ENCODE results near the gene TRPV6. TPM values are rescaled to one million over a fixed set of nuclear protein-coding genes. Genes with fewer than 3 reads are reported as not detected.
A peak's percentile ranks its signal among the peaks of the same experiment; 100 is the strongest.

The TRPV6 gene
- total RNA-seq, 1 donor from 2014 or later: 7.6 TPM

- no peak for DNase-seq (ENCODE audit: low read depth)
- H3K27me3 ChIP-seq (ENCODE audit: control insufficient read depth, insufficient read depth, low read length): no peaks in the 10 kb centered on the region
- H3K36me3 ChIP-seq (ENCODE audit: control insufficient read depth, insufficient read depth, low read length): no peaks in the 10 kb centered on the region
- no peak for TF ChIP-seq CTCF (IDR thresholded peaks at IDR 0.05; ENCODE audit: insufficient read depth, low read length, poor library complexity, severe bottlenecking)
- H3K4me3 ChIP-seq (ENCODE audit: low read depth, low read length): no peak overlapping the region
These were observed 18.5 kb downstream of the TRPV6 start for GRCh38 chr7:142867097-142867378.

GRCh38 chr7:142866361-142867096, 19.0 kb downstream of the TRPV6 start:
- no peaks in the 10 kb centered on the region for H3K36me3 ChIP-seq (ENCODE audit: control insufficient read depth, insufficient read depth, low read length)
- H3K4me3 ChIP-seq (ENCODE audit: low read depth, low read length): no peak overlapping the region
- no peak for DNase-seq (ENCODE audit: low read depth)
- TF ChIP-seq CTCF (IDR thresholded peaks at IDR 0.05; ENCODE audit: insufficient read depth, low read length, poor library complexity, severe bottlenecking): peak; percentile 79
- no peaks in the 10 kb centered on the region for H3K27me3 ChIP-seq (ENCODE audit: control insufficient read depth, insufficient read depth, low read length)

GRCh38 chr7:142865766-142866165, 19.8 kb downstream of the TRPV6 start:
- TF ChIP-seq CTCF (IDR thresholded peaks at IDR 0.05; ENCODE audit: insufficient read depth, low read length, poor library complexity, severe bottlenecking): no peak
- no peaks in the 10 kb centered on the region for H3K27me3 ChIP-seq (ENCODE audit: control insufficient read depth, insufficient read depth, low read length)
- H3K4me3 ChIP-seq (ENCODE audit: low read depth, low read length): no peak overlapping the region
- DNase-seq (ENCODE audit: low read depth): no peak
- H3K36me3 ChIP-seq (ENCODE audit: control insufficient read depth, insufficient read depth, low read length): no peaks in the 10 kb centered on the region

GRCh38 chr7:142864980-142865747, 20.4 kb downstream of the TRPV6 start:
- H3K36me3 ChIP-seq (ENCODE audit: control insufficient read depth, insufficient read depth, low read length): no peaks in the 10 kb centered on the region
- no peak for TF ChIP-seq CTCF (IDR thresholded peaks at IDR 0.05; ENCODE audit: insufficient read depth, low read length, poor library complexity, severe bottlenecking)
- DNase-seq (ENCODE audit: low read depth): no peak
- no peak overlapping the region for H3K4me3 ChIP-seq (ENCODE audit: low read depth, low read length)
- H3K27me3 ChIP-seq (ENCODE audit: control insufficient read depth, insufficient read depth, low read length): no peaks in the 10 kb centered on the region

- TF ChIP-seq CTCF (IDR thresholded peaks at IDR 0.05; ENCODE audit: insufficient read depth, low read length, poor library complexity, severe bottlenecking): no peak
- no peak overlapping the region for H3K4me3 ChIP-seq (ENCODE audit: low read depth, low read length)
- DNase-seq (ENCODE audit: low read depth): no peak
- H3K27me3 ChIP-seq (ENCODE audit: control insufficient read depth, insufficient read depth, low read length): no peaks in the 10 kb centered on the region
- H3K36me3 ChIP-seq (ENCODE audit: control insufficient read depth, insufficient read depth, low read length): no peaks in the 10 kb centered on the region
These were observed 21.5 kb downstream of the TRPV6 start for GRCh38 chr7:142863891-142864685.
